Neural progenitor cell (in vitro differentiated cells): ENCODE results near the gene FOSB. TPM values are rescaled to one million over a fixed set of nuclear protein-coding genes. Genes with fewer than 3 reads are reported as not detected.
A peak's percentile ranks its signal among the peaks of the same experiment; 100 is the strongest.

Experiments
- DNase-seq: peaks from one replicate; pipeline ENCODE4 v3.0.0-alpha.2; 2016; ENCODE audit warnings: low spot score
- H2AFZ ChIP-seq: fragments of 200-600 bp; sonication (generic); replicated peaks from 2 replicates; pipeline ENCODE4 v1.6.1; 2016; ENCODE audit warnings: antibody characterized with exemption
- H3F3A ChIP-seq: fragments of 200-600 bp; sonication (generic); 2 replicates; pipeline ENCODE4 v1.6.1; 2016; ENCODE audit warnings: antibody characterized with exemption, low read depth
- H3K27ac ChIP-seq: fragments of 200-600 bp; sonication (generic); 2 replicates; pipeline ENCODE4 v1.5.1; 2016; ENCODE audit warnings: mild to moderate bottlenecking
- H3K27me3 ChIP-seq: fragments of 200-600 bp; sonication (generic); 2 replicates; pipeline ENCODE4 v1.6.1; 2016; ENCODE audit warnings: mild to moderate bottlenecking, moderate library complexity
- H3K36me3 ChIP-seq: fragments of 200-600 bp; sonication (generic); 2 replicates; pipeline ENCODE4 v1.5.1; 2016
- H3K4me1 ChIP-seq: fragments of 200-600 bp; sonication (generic); 2 replicates; pipeline ENCODE4 v1.6.1; 2016; ENCODE audit warnings: mixed run types
- H3K4me2 ChIP-seq: fragments of 200-600 bp; sonication (generic); 2 replicates; pipeline ENCODE4 v1.6.1; 2016
- H3K4me3 ChIP-seq: fragments of 200-600 bp; sonication (generic); 2 replicates; pipeline ENCODE4 v1.5.1; 2016
- H3K79me2 ChIP-seq: fragments of 200-600 bp; sonication (generic); 2 replicates; pipeline ENCODE4 v1.6.1; 2016; ENCODE audit warnings: low read depth
- H3K9ac ChIP-seq: fragments of 200-600 bp; sonication (generic); 2 replicates; pipeline ENCODE4 v1.6.1; 2016
- H3K9me3 ChIP-seq: fragments of 200-600 bp; sonication (generic); 2 replicates; pipeline ENCODE4 v1.5.1; 2016; ENCODE audit warnings: low read depth
- H4K20me1 ChIP-seq: fragments of 200-600 bp; sonication (generic); 2 replicates; pipeline ENCODE4 v1.6.1; 2016; ENCODE audit warnings: low read depth
- H3K27ac Mint-ChIP-seq: 3 replicates; pipeline ENCODE4 v1.8.0; 2021; ENCODE audit warnings: mixed read lengths
- H3K27me3 Mint-ChIP-seq: 2 replicates; pipeline ENCODE4 v1.8.0; 2022; ENCODE audit warnings: low read depth, mild to moderate bottlenecking, inconsistent platforms, moderate library complexity, mixed read lengths; ENCODE audit not compliant: insufficient read depth
- H3K36me3 Mint-ChIP-seq: 3 replicates; pipeline ENCODE4 v1.8.0; 2021; ENCODE audit warnings: mixed read lengths
- H3K4me1 Mint-ChIP-seq: 3 replicates; pipeline ENCODE4 v1.8.0; 2021; ENCODE audit warnings: mixed read lengths
- H3K4me3 Mint-ChIP-seq: 3 replicates; pipeline ENCODE4 v1.8.0; 2021; ENCODE audit warnings: mild to moderate bottlenecking, moderate library complexity, mixed read lengths
- H3K9me3 Mint-ChIP-seq: 3 replicates; pipeline ENCODE4 v1.8.0; 2020; ENCODE audit warnings: mixed read lengths
- EZH2 ChIP-seq: fragments of 200-600 bp; sonication (generic); IDR thresholded peaks from 2 replicates; pipeline ENCODE4 v1.6.1; 2017; ENCODE audit warnings: antibody characterized with exemption, mild to moderate bottlenecking, moderate library complexity
- EZH2phosphoT487 ChIP-seq: fragments of 200-600 bp; sonication (generic); IDR thresholded peaks from 2 replicates; pipeline ENCODE4 v1.6.1; 2017; ENCODE audit warnings: antibody characterized with exemption
- microRNA-seq: library from miRNA; unstranded; fragments of <30 nt; microRNA quantifications from one replicate; pipeline ENCODE4, GENCODE V29; 2016
- small RNA-seq: library from RNA; depleted of rRNA; stranded (forward); fragments of <200 nt; gene quantifications from one replicate; pipeline ENCODE3, GENCODE V24; 2015
- total RNA-seq: library from RNA; depleted of rRNA; stranded (reverse); fragments of >200 nt; gene quantifications from 2 replicates; pipeline ENCODE4 v1.2.3, GENCODE V29; 2015; ENCODE audit warnings: low replicate concordance
- TF ChIP-seq, protein P1 (sequence below): fragments of 200-600 bp; sonication (generic); IDR thresholded peaks from 2 replicates; pipeline ENCODE4 v1.5.1; 2017; ENCODE audit warnings: antibody characterized with exemption, mild to moderate bottlenecking

Gene FOSB
- total RNA-seq, 1 donor from 2014 or later: 2.3 TPM

DNA sequence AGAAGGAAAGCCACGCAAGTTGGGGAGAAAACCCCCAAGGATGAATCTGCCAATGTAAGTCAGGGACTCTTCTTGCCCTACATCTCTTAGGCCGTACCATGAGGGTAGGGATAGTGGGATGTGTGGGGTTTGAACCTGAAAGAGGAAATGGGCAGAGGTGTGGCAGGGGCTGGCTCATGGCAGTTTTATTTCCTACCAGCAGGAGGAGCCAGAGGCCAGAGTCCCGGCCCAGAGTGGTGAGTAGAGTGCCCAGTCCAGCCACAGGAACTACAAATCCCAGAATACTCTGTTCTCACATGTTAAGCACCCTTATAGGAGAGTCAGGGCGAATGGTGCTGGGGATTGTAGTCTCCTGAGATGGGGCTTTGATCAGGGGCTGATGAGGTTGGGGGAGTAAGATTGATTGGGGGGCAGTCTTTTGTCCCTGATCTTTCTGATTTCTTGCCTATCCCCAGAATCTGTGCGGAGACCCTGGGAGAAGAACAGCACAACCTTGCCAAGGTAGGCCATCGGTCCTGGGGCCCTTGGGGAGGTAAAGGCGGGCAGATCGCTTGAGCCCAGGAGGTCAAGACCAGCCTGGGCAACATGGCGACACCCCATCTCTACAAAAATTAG, 56.0 kb downstream of the FOSB start:
- Histone ChIP-seq H3K27ac (no peak overlapping the region), H3K9ac (no peak overlapping the region), H3K36me3 (no peaks in the 10 kb centered on the region), H3K4me3 (no peak overlapping the region), H3K4me1 (no peaks in the 10 kb centered on the region), H3F3A (peaks cover 31% of the 10 kb centered on the region), H3K9me3 (no peaks in the 10 kb centered on the region), H3K4me2 (no peak overlapping the region), H2AFZ (no peak overlapping the region), H3K79me2 (no peaks in the 10 kb centered on the region), H3K27me3 (no peaks in the 10 kb centered on the region), H4K20me1 (peaks cover 5% of the 10 kb centered on the region)
- Mint-ChIP-seq H3K27me3 (peaks cover 10% of the 10 kb centered on the region), H3K27ac (peak overlapping the region; percentile 17), H3K9me3 (no peaks in the 10 kb centered on the region), H3K36me3 (peaks cover 16% of the 10 kb centered on the region), H3K4me3 (peak overlapping the region; percentile 64), H3K4me1 (peaks cover 10% of the 10 kb centered on the region)
- no peak for TF ChIP-seq EZH2
- TF ChIP-seq, protein P1, sequence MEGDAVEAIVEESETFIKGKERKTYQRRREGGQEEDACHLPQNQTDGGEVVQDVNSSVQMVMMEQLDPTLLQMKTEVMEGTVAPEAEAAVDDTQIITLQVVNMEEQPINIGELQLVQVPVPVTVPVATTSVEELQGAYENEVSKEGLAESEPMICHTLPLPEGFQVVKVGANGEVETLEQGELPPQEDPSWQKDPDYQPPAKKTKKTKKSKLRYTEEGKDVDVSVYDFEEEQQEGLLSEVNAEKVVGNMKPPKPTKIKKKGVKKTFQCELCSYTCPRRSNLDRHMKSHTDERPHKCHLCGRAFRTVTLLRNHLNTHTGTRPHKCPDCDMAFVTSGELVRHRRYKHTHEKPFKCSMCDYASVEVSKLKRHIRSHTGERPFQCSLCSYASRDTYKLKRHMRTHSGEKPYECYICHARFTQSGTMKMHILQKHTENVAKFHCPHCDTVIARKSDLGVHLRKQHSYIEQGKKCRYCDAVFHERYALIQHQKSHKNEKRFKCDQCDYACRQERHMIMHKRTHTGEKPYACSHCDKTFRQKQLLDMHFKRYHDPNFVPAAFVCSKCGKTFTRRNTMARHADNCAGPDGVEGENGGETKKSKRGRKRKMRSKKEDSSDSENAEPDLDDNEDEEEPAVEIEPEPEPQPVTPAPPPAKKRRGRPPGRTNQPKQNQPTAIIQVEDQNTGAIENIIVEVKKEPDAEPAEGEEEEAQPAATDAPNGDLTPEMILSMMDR: peak; percentile 83
- DNase-seq: peak; percentile 93

DNA sequence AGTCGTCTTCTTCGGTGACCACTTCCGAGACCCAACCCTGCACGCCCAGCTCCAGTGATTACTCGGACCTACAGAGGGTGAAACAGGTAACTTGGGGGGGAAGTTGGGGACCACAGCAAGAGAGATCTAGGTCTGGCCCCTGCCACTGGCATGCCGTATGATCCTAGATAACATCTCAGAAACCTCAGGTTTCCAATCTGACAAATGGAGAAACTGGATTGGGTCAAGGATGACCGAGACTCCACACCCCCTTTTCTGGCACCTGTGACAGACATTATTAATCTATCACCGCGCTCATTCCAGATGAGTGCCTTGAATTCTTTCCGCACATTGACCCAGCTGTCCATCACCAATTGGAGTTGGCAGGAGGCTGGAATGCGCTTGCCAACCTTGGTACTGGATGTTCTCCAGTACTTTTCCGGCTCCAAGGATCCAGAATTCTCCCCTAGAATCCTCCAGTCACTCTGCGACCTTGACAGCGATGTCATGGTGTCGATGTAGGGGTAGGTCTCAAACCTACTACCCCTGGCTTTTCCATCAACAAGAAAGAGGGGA, 56.9 kb downstream of the FOSB start:
- Histone ChIP-seq H2AFZ (no peak overlapping the region), H3K9ac (no peak overlapping the region), H3K4me2 (no peak overlapping the region), H3K79me2 (no peaks in the 10 kb centered on the region), H3K4me3 (no peak overlapping the region), H3K27me3 (peaks cover 4% of the 10 kb centered on the region), H3F3A (peaks cover 40% of the 10 kb centered on the region), H3K9me3 (no peaks in the 10 kb centered on the region), H3K27ac (no peak overlapping the region), H3K36me3 (no peaks in the 10 kb centered on the region), H3K4me1 (peaks cover 7% of the 10 kb centered on the region), H4K20me1 (peaks cover 5% of the 10 kb centered on the region)
- Mint-ChIP-seq H3K4me3 (no peak overlapping the region), H3K36me3 (peaks cover 16% of the 10 kb centered on the region), H3K4me1 (peaks cover 14% of the 10 kb centered on the region), H3K27me3 (peaks cover 10% of the 10 kb centered on the region), H3K9me3 (no peaks in the 10 kb centered on the region), H3K27ac (no peak overlapping the region)
- no peak for DNase-seq
- TF ChIP-seq EZH2phosphoT487: no peak

Small RNA genes lying within 50 kb of the gene (microRNA-seq; reads per million reads assigned to microRNA genes)
- gene MIR6088: not detected

Small RNA genes lying within 50 kb of the gene (small RNA-seq; reads per million reads assigned to genes)
- gene MIR6088: not detected

Other genes with a start within 250 kb of the FOSB start
- gene EXOC3L2, start 222.6 kb upstream of the FOSB start, total RNA-seq: 0.06 TPM in 1 of 2 replicates, not detected in the other
- gene MARK4, start 216.7 kb upstream of the FOSB start, total RNA-seq: 22.8 and 30.1 TPM in 2 replicates
- gene CKM, start 145.1 kb upstream of the FOSB start, total RNA-seq: not detected in 2 replicates
- 0.50 TPM in 1 of 2 replicates, not detected in the other for gene KLC3, start 127.2 kb upstream of the FOSB start, total RNA-seq
- 31.0 and 71.6 TPM in 2 replicates for gene ERCC2, start 97.4 kb upstream of the FOSB start, total RNA-seq
- gene PPP1R13L, start 62.9 kb upstream of the FOSB start, total RNA-seq: 2.9 and 8.6 TPM in 2 replicates
- gene POLR1G, start 61.4 kb upstream of the FOSB start, total RNA-seq: 5.5 and 6.8 TPM in 2 replicates
- gene ERCC1, start 44.1 kb upstream of the FOSB start, total RNA-seq: 46.0 and 74.5 TPM in 2 replicates
- 4.8 and 10.4 TPM in 2 replicates for gene RTN2, start 29.1 kb downstream of the FOSB start, total RNA-seq
- 2.4 and 3.6 TPM in 2 replicates for gene PPM1N, start 30.4 kb downstream of the FOSB start, total RNA-seq
- 32.6 and 62.2 TPM in 2 replicates for gene VASP, start 39.5 kb downstream of the FOSB start, total RNA-seq
- gene OPA3, start 116.8 kb downstream of the FOSB start, total RNA-seq: 3.7 and 11.3 TPM in 2 replicates
- not detected in 2 replicates for gene GPR4, start 134.2 kb downstream of the FOSB start, total RNA-seq
- gene EML2, start 171.4 kb downstream of the FOSB start, total RNA-seq: 15.9 and 20.3 TPM in 2 replicates
- gene GIPR, start 200.2 kb downstream of the FOSB start, total RNA-seq: not detected in 2 replicates
- 330 and 405 TPM in 2 replicates for gene SNRPD2, start 224.0 kb downstream of the FOSB start, total RNA-seq
- gene QPCTL, start 224.7 kb downstream of the FOSB start, total RNA-seq: 4.5 and 15.7 TPM in 2 replicates